GM13976 (cell line): ENCODE measurements around the gene FLT1.

Experiments used
- DNase-seq: peaks from one replicate; pipeline ENCODE4 v3.0.0; 2012; ENCODE audit warnings: low spot score
- CTCF ChIP-seq: IDR thresholded peaks from 2 replicates; pipeline ENCODE4 v1.5.1; 2012; ENCODE audit warnings: borderline replicate concordance, mild to moderate bottlenecking; ENCODE audit not compliant: insufficient read depth; ENCODE audit errors: extremely low read depth, missing control alignments, control extremely low read depth
- in situ Hi-C: fragments of 300-500 bp; cut with MboI; formaldehyde crosslinking; loops from one replicate; pipeline ENCODE4 v1.12.0; 2022; ENCODE audit warnings: low sequenced_read_pairs, mixed read lengths, inconsistent platforms; ENCODE audit not compliant: unreplicated experiment

The FLT1 gene

GRCh38 chr13:28396053-28396452, 98.9 kb downstream of the FLT1 start:
- no peak for DNase-seq
- no peak for TF ChIP-seq CTCF
- in situ Hi-C loops = no loop called here

GRCh38 chr13:28394422-28394821, 100.5 kb downstream of the FLT1 start:
- no peak for DNase-seq
- no peak for TF ChIP-seq CTCF
- in situ Hi-C loops = no loop called here

DNA sequence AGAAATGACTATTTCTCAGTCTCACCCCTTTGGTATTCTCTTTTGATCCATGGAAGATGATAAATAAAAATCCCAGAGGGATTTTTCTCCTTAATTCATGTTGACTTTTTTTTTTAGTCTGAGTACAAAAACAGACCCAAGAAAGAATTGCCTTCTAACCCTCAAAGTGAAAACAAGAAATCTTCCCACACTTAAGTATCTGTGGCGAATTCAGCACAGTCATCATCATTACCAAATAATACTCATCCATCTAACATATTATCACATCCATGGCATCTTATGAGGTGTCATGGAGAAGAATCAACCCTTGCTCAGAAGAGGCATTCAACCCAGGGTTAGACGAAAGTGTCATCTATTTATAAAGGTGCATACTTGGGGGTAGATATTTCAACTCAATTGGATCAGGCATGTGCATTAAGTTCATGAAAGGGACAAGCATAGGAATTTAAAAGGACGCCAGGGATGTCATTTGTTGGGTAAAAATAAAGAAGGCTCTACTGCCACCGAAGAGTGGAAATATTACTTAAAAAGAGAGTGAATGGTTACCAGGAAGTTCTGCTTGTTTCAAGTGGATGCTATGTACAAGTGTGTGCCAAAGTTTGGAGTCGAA, 101.9 kb downstream of the FLT1 start:
- no peak for DNase-seq
- TF ChIP-seq CTCF = no peak
- in situ Hi-C loops = no loop called here

DNA sequence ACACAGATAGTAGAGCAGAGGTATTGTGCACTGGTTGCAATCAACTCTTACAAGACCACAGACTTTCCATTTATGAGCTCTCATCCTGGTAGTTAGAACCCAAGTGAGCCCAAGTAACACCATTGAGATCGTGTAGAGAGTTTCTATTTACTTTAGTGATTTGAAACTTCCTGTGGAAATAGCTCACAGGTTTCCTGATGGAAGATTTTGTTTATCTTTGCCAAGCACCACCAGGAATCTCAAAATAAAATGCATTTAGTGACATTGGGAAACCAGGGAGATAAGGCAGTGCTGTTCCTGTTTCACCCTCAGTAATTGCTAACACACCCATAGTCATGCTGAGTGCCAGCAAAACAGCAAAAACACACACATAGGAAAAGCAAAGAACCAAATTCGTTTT, 102.5 kb downstream of the FLT1 start:
- DNase-seq = no peak
- in situ Hi-C loops = no loop called here
- TF ChIP-seq CTCF = no peak

DNA sequence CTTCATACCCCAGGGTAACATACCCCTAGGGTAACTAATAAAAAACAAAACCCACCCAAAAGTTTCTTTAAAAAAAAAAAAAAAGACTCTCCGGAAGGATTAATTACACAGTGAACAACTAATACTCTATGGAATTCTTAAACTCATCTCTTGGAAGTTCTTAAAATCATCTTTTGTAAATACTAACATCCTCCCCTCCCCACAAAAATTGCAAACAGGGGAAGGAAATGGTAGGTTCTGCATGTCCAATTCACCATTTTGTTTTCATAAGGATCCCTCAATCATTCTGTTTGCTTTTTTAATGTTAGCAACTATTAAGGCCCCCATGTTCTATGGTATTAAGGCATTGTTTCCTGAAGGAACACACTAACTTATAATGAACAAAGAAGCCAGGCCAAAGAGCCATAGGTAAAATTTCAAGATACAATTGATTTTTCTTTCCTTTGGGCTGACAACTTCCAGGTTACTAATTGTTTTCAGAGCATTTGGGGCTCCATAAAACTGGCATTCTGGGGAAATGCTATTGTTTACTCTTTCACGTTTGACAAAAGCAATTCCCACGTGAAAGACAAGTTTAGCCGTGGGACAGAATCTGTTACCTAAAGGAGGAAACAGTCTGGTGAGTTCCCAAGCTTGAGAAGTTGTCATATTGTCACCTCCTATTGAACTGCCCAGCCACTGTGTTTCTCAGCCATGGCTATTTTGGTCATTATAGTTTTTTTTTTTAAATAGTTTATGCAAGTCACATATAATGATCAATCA, 107.0 kb downstream of the FLT1 start:
- no peak for DNase-seq
- in situ Hi-C loops = no loop called here
- no peak for TF ChIP-seq CTCF

DNA sequence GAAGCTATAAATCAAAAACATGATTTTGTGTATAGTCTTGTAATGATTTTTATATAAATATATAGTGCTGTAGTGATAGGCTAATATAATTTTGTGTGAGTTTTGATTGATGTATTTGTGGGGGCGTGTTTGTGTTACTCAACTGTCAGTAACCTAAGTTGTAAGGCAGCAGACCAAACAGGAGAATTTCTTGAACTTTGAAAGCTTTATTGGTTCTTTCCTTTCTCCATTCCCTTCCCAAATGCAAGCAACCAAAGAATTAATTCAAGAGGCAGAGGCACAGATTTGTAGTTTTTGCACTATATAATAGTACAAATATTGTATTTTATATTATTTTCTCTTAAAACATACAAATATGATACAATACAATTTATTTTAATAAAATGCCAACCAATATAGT, 109.6 kb downstream of the FLT1 start:
- in situ Hi-C loops = no loop called here
- no peak for DNase-seq
- no peak for TF ChIP-seq CTCF
